Fibroblast of the aortic adventitia (primary cell): ENCODE measurements around the gene ENPP6. TPM values are rescaled to one million over a fixed set of nuclear protein-coding genes. Genes with fewer than 3 reads are reported as not detected.

ENCODE experiments used
- DNase-seq: peaks from one replicate; pipeline ENCODE4 v3.0.0-alpha.2; 2010; ENCODE audit warnings: low read depth
- H3K4me3 ChIP-seq: 2 replicates; pipeline ENCODE4 v1.5.1; 2011; ENCODE audit warnings: low read depth, mild to moderate bottlenecking, control low read depth, low read length, moderate library complexity
- CTCF ChIP-seq: IDR thresholded peaks from 2 replicates; pipeline ENCODE4 v1.5.1; 2011; ENCODE audit warnings: mild to moderate bottlenecking, low read length, control low read depth, inconsistent platforms; ENCODE audit not compliant: insufficient read depth
- total RNA-seq: library from RNA; depleted of rRNA; stranded (reverse); fragments of >200 nt; gene quantifications from 2 replicates; pipeline ENCODE4 v1.2.3, GENCODE V29; 2012; ENCODE audit warnings: low replicate concordance

The ENPP6 gene
- total RNA-seq, 1 donor: 0.18 TPM

- no peak for TF ChIP-seq CTCF
- no peak for DNase-seq
- H3K4me3 ChIP-seq: no peak overlapping the region
These were observed 34.7 kb upstream of the ENPP6 start for GRCh38 chr4:184252136-184253071.

DNA sequence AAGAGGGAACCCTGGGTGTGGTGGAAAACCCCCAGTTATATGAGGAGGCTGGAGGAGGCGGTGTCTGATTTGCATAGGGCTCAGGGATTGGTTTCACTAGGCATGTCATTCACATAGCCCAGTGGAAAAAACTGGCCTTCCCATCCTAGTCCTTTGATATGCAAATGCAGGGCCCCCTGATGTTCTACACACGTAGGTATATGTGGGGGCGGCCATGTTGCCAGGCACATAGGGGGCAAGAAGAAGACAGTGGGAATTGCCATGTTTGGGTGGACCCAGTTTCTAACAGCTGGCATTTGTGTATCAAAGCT is 34.0 kb upstream of the ENPP6 start:
- no peak for DNase-seq
- no peak overlapping the region for H3K4me3 ChIP-seq
- TF ChIP-seq CTCF: no peak

- peak; percentile 59 for DNase-seq
- peak; percentile 61 for TF ChIP-seq CTCF
These were observed 33.4 kb upstream of the ENPP6 start for GRCh38 chr4:184250795-184251669.

GRCh38 chr4:184248216-184248615 is 30.5 kb upstream of the ENPP6 start:
- DNase-seq: peak; percentile 8
- no peak for TF ChIP-seq CTCF

More at GRCh38 chr4:184250795-184251669, 33.4 kb upstream of the ENPP6 start:
- no peak overlapping the region for H3K4me3 ChIP-seq

GRCh38 chr4:184247421-184247820 is 29.7 kb upstream of the ENPP6 start:
- H3K4me3 ChIP-seq: no peak overlapping the region
- TF ChIP-seq CTCF: no peak
- no peak for DNase-seq

More at GRCh38 chr4:184248216-184248615, 30.5 kb upstream of the ENPP6 start:
- no peak overlapping the region for H3K4me3 ChIP-seq

DNA sequence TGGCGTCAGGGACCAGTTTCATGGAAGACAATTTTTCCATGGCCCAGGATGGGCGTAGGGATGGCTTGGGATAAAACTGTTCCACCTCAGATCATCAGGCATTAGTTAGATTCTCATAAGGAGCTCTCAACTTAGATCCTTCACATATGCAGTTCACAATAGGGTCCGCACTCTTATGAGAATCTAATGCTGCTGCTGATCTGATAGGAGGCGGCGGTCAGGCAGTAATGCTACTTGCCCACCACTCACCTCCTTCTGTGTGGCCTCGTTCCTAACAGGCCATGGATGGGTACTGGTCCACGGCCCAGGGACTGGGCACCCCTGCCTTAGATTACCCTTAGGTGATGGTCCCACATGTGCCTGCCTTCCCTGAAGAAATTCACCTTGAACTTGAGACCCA is 28.8 kb upstream of the ENPP6 start:
- H3K4me3 ChIP-seq: no peak overlapping the region
- no peak for TF ChIP-seq CTCF
- DNase-seq: no peak
